Measurements from ENCODE around the gene SNX9.

SNX9 gene

GRCh38 chr6:157859775-157860504, 36.9 kb downstream of the SNX9 start:
- Histone ChIP-seq H4K5ac (ENCODE audit: low read length) (no peak overlapping the region), H3K27me3 (ENCODE audit: insufficient read depth, low read length, poor library complexity) (no peaks in the 10 kb centered on the region), H3K4me2 (ENCODE audit: low read length) (no peak overlapping the region), H2AK5ac (ENCODE audit: low read length) (no peak overlapping the region), H3K23ac (ENCODE audit: low read length) (no peak overlapping the region), H3K4ac (ENCODE audit: low read depth, low read length) (no peak overlapping the region), H3K27ac (ENCODE audit: low read depth, low read length) (no peak overlapping the region), H3K79me2 (ENCODE audit: control insufficient read depth, insufficient read depth, low read length) (peaks cover 59% of the 10 kb centered on the region), H3K4me1 (ENCODE audit: control insufficient read depth, low read depth, low read length) (peaks cover 6% of the 10 kb centered on the region), H3K56ac (ENCODE audit: low read length) (no peak overlapping the region), H4K8ac (ENCODE audit: low read depth, low read length) (no peak overlapping the region), H3K36me3 (ENCODE audit: control insufficient read depth, insufficient read depth, low read length) (no peaks in the 10 kb centered on the region), H2BK5ac (ENCODE audit: low read length) (no peak overlapping the region), H3K9ac (ENCODE audit: low read length) (no peak overlapping the region), H3K4me3 (ENCODE audit: low read length) (no peak overlapping the region), H2BK15ac (replicated peaks; ENCODE audit: low read depth) (no peak overlapping the region), H2BK120ac (ENCODE audit: low read depth, low read length) (no peak overlapping the region), H3K18ac (ENCODE audit: low read length) (no peak overlapping the region), H3K79me1 (ENCODE audit: low read length) (peaks cover 16% of the 10 kb centered on the region)
- no peak for DNase-seq
- no CpG with 5 or more reads among the region's 7 CpGs for WGBS (ENCODE audit: extremely low coverage, insufficient coverage, low lambda C conversion rate)

GRCh38 chr6:157860505-157860991, 37.5 kb downstream of the SNX9 start:
- H4K8ac ChIP-seq (ENCODE audit: low read depth, low read length) = no peak overlapping the region
- no peak overlapping the region for H3K4me2 ChIP-seq (ENCODE audit: low read length)
- no peak overlapping the region for H3K27ac ChIP-seq (ENCODE audit: low read depth, low read length)
- H3K4me1 ChIP-seq (ENCODE audit: control insufficient read depth, low read depth, low read length) = peaks cover 6% of the 10 kb centered on the region
- no peak overlapping the region for H3K18ac ChIP-seq (ENCODE audit: low read length)
- H3K9ac ChIP-seq (ENCODE audit: low read length) = no peak overlapping the region
- H3K56ac ChIP-seq (ENCODE audit: low read length) = no peak overlapping the region
- H2BK15ac ChIP-seq (replicated peaks; ENCODE audit: low read depth) = no peak overlapping the region
- H3K4ac ChIP-seq (ENCODE audit: low read depth, low read length) = no peak overlapping the region
- WGBS (ENCODE audit: extremely low coverage, insufficient coverage, low lambda C conversion rate) = no CpG with 5 or more reads among the region's 4 CpGs
- H2BK120ac ChIP-seq (ENCODE audit: low read depth, low read length) = no peak overlapping the region
- H3K27me3 ChIP-seq (ENCODE audit: insufficient read depth, low read length, poor library complexity) = no peaks in the 10 kb centered on the region
- no peaks in the 10 kb centered on the region for H3K36me3 ChIP-seq (ENCODE audit: control insufficient read depth, insufficient read depth, low read length)
- no peak for DNase-seq
- H3K4me3 ChIP-seq (ENCODE audit: low read length) = no peak overlapping the region
- peaks cover 18% of the 10 kb centered on the region for H3K79me1 ChIP-seq (ENCODE audit: low read length)
- peaks cover 58% of the 10 kb centered on the region for H3K79me2 ChIP-seq (ENCODE audit: control insufficient read depth, insufficient read depth, low read length)
- H4K5ac ChIP-seq (ENCODE audit: low read length) = no peak overlapping the region
- no peak overlapping the region for H3K23ac ChIP-seq (ENCODE audit: low read length)
- no peak overlapping the region for H2BK5ac ChIP-seq (ENCODE audit: low read length)
- H2AK5ac ChIP-seq (ENCODE audit: low read length) = no peak overlapping the region

- peaks cover 6% of the 10 kb centered on the region for H3K4me1 ChIP-seq (ENCODE audit: control insufficient read depth, low read depth, low read length)
- H2BK120ac ChIP-seq (ENCODE audit: low read depth, low read length) = no peak overlapping the region
- H3K79me2 ChIP-seq (ENCODE audit: control insufficient read depth, insufficient read depth, low read length) = peaks cover 54% of the 10 kb centered on the region
- H3K56ac ChIP-seq (ENCODE audit: low read length) = no peak overlapping the region
- no peak overlapping the region for H3K18ac ChIP-seq (ENCODE audit: low read length)
- peak; percentile 27 for DNase-seq
- no peak overlapping the region for H3K4me3 ChIP-seq (ENCODE audit: low read length)
- no peak overlapping the region for H3K4me2 ChIP-seq (ENCODE audit: low read length)
- no peak overlapping the region for H3K23ac ChIP-seq (ENCODE audit: low read length)
- no CpG with 5 or more reads among the region's 4 CpGs for WGBS (ENCODE audit: extremely low coverage, insufficient coverage, low lambda C conversion rate)
- H2AK5ac ChIP-seq (ENCODE audit: low read length) = no peak overlapping the region
- peaks cover 18% of the 10 kb centered on the region for H3K79me1 ChIP-seq (ENCODE audit: low read length)
- no peak overlapping the region for H2BK15ac ChIP-seq (replicated peaks; ENCODE audit: low read depth)
- H2BK5ac ChIP-seq (ENCODE audit: low read length) = no peak overlapping the region
- no peaks in the 10 kb centered on the region for H3K36me3 ChIP-seq (ENCODE audit: control insufficient read depth, insufficient read depth, low read length)
- no peak overlapping the region for H3K4ac ChIP-seq (ENCODE audit: low read depth, low read length)
- no peak overlapping the region for H3K27ac ChIP-seq (ENCODE audit: low read depth, low read length)
- H4K5ac ChIP-seq (ENCODE audit: low read length) = no peak overlapping the region
- H4K8ac ChIP-seq (ENCODE audit: low read depth, low read length) = no peak overlapping the region
- no peak overlapping the region for H3K9ac ChIP-seq (ENCODE audit: low read length)
- H3K27me3 ChIP-seq (ENCODE audit: insufficient read depth, low read length, poor library complexity) = no peaks in the 10 kb centered on the region
These were observed 38.1 kb downstream of the SNX9 start for GRCh38 chr6:157861184-157861583.

- Histone ChIP-seq H2BK120ac (ENCODE audit: low read depth, low read length) (no peak overlapping the region), H2BK15ac (replicated peaks; ENCODE audit: low read depth) (no peak overlapping the region), H3K4me1 (ENCODE audit: control insufficient read depth, low read depth, low read length) (peaks cover 6% of the 10 kb centered on the region), H4K8ac (ENCODE audit: low read depth, low read length) (no peak overlapping the region), H3K79me1 (ENCODE audit: low read length) (peaks cover 18% of the 10 kb centered on the region), H3K4ac (ENCODE audit: low read depth, low read length) (no peak overlapping the region), H2BK5ac (ENCODE audit: low read length) (no peak overlapping the region), H3K18ac (ENCODE audit: low read length) (no peak overlapping the region), H3K4me3 (ENCODE audit: low read length) (no peak overlapping the region), H3K56ac (ENCODE audit: low read length) (no peak overlapping the region), H3K79me2 (ENCODE audit: control insufficient read depth, insufficient read depth, low read length) (peaks cover 52% of the 10 kb centered on the region), H4K5ac (ENCODE audit: low read length) (no peak overlapping the region), H3K27ac (ENCODE audit: low read depth, low read length) (no peak overlapping the region), H3K4me2 (ENCODE audit: low read length) (no peak overlapping the region), H3K36me3 (ENCODE audit: control insufficient read depth, insufficient read depth, low read length) (no peaks in the 10 kb centered on the region), H3K9ac (ENCODE audit: low read length) (no peak overlapping the region), H3K23ac (ENCODE audit: low read length) (no peak overlapping the region), H3K27me3 (ENCODE audit: insufficient read depth, low read length, poor library complexity) (no peaks in the 10 kb centered on the region), H2AK5ac (ENCODE audit: low read length) (no peak overlapping the region)
- WGBS (ENCODE audit: extremely low coverage, insufficient coverage, low lambda C conversion rate) = no CpG with 5 or more reads among the region's 3 CpGs
- DNase-seq = no peak
These were observed 38.8 kb downstream of the SNX9 start for GRCh38 chr6:157861814-157862213.

- Histone ChIP-seq H3K79me2 (ENCODE audit: control insufficient read depth, insufficient read depth, low read length) (peaks cover 54% of the 10 kb centered on the region), H3K36me3 (ENCODE audit: control insufficient read depth, insufficient read depth, low read length) (no peaks in the 10 kb centered on the region), H2BK120ac (ENCODE audit: low read depth, low read length) (no peak overlapping the region), H4K5ac (ENCODE audit: low read length) (no peak overlapping the region), H3K79me1 (ENCODE audit: low read length) (peaks cover 19% of the 10 kb centered on the region), H4K8ac (ENCODE audit: low read depth, low read length) (no peak overlapping the region), H3K9ac (ENCODE audit: low read length) (no peak overlapping the region), H3K18ac (ENCODE audit: low read length) (no peak overlapping the region), H2AK5ac (ENCODE audit: low read length) (no peak overlapping the region), H3K27me3 (ENCODE audit: insufficient read depth, low read length, poor library complexity) (no peaks in the 10 kb centered on the region), H2BK5ac (ENCODE audit: low read length) (no peak overlapping the region), H3K27ac (ENCODE audit: low read depth, low read length) (no peak overlapping the region), H3K23ac (ENCODE audit: low read length) (no peak overlapping the region), H3K4me2 (ENCODE audit: low read length) (no peak overlapping the region), H3K4ac (ENCODE audit: low read depth, low read length) (no peak overlapping the region), H3K4me3 (ENCODE audit: low read length) (no peak overlapping the region), H2BK15ac (replicated peaks; ENCODE audit: low read depth) (no peak overlapping the region), H3K56ac (ENCODE audit: low read length) (no peak overlapping the region), H3K4me1 (ENCODE audit: control insufficient read depth, low read depth, low read length) (peaks cover 6% of the 10 kb centered on the region)
- no peak for DNase-seq
- no CpG with 5 or more reads among the region's 1 CpG for WGBS (ENCODE audit: extremely low coverage, insufficient coverage, low lambda C conversion rate)
These were observed 39.7 kb downstream of the SNX9 start for GRCh38 chr6:157862706-157863105.
